MM.1S (cell line): Measurements from ENCODE around the gene S100A11.

Experiments
- DNase-seq: peaks from one replicate; pipeline ENCODE4 v3.0.0-alpha.2; 2015
- H2AFZ ChIP-seq: fragments of 300-600 bp; sonication (generic); 2 replicates; pipeline ENCODE4 v1.6.0; 2016; ENCODE audit warnings: antibody characterized with exemption, low read length
- H3F3A ChIP-seq: fragments of 300-600 bp; sonication (generic); 2 replicates; pipeline ENCODE4 v1.6.1; 2016; ENCODE audit warnings: mild to moderate bottlenecking, antibody characterized with exemption, low read length, moderate library complexity, mixed read lengths; ENCODE audit not compliant: insufficient read depth
- H3K27ac ChIP-seq: fragments of 300-600 bp; sonication (generic); 2 replicates; pipeline ENCODE4 v1.5.1; 2016; ENCODE audit warnings: mild to moderate bottlenecking, low read length
- H3K27me3 ChIP-seq: fragments of 300-600 bp; sonication (generic); replicated peaks from 2 replicates; pipeline ENCODE4 v1.6.0; 2016; ENCODE audit warnings: low read length; ENCODE audit not compliant: insufficient read depth
- H3K36me3 ChIP-seq: fragments of 300-600 bp; sonication (generic); replicated peaks from 2 replicates; pipeline ENCODE4 v1.6.1; 2016; ENCODE audit warnings: mild to moderate bottlenecking, low read length, mixed read lengths; ENCODE audit not compliant: insufficient read depth
- H3K4me1 ChIP-seq: fragments of 300-600 bp; sonication (generic); 2 replicates; pipeline ENCODE4 v1.6.1; 2016; ENCODE audit warnings: low read length, mixed read lengths
- H3K4me2 ChIP-seq: fragments of 300-600 bp; sonication (generic); 2 replicates; pipeline ENCODE4 v1.6.0; 2016; ENCODE audit warnings: low read depth, low read length
- H3K4me3 ChIP-seq: fragments of 300-600 bp; sonication (generic); 2 replicates; pipeline ENCODE4 v1.5.1; 2016; ENCODE audit warnings: low read length, mixed read lengths
- H3K79me2 ChIP-seq: fragments of 300-600 bp; sonication (generic); 2 replicates; pipeline ENCODE4 v1.6.1; 2016; ENCODE audit warnings: mixed run types, low read length, mixed read lengths
- H3K9ac ChIP-seq: fragments of 300-600 bp; sonication (generic); 2 replicates; pipeline ENCODE4 v1.6.1; 2016; ENCODE audit warnings: low read length, mixed read lengths
- H3K9me2 ChIP-seq: fragments of 300-600 bp; sonication (generic); replicated peaks from 2 replicates; pipeline ENCODE4 v1.6.1; 2016; ENCODE audit warnings: mild to moderate bottlenecking, low read length, mixed read lengths; ENCODE audit not compliant: insufficient read depth
- H3K9me3 ChIP-seq: fragments of 300-600 bp; sonication (generic); replicated peaks from 2 replicates; pipeline ENCODE4 v1.6.1; 2016; ENCODE audit warnings: mild to moderate bottlenecking, low read length, mixed read lengths; ENCODE audit not compliant: insufficient read depth
- H4K20me1 ChIP-seq: fragments of 300-600 bp; sonication (generic); 2 replicates; pipeline ENCODE4 v1.6.1; 2016; ENCODE audit warnings: mild to moderate bottlenecking, low read length, moderate library complexity, mixed read lengths; ENCODE audit not compliant: insufficient read depth
- CTCF ChIP-seq: fragments of 300-600 bp; sonication (generic); IDR thresholded peaks from 2 replicates; pipeline ENCODE4 v1.5.1; 2016; ENCODE audit warnings: antibody characterized with exemption, low read length, mixed read lengths
- EZH2 ChIP-seq: fragments of 300-600 bp; sonication (generic); optimal IDR thresholded peaks from 2 replicates; pipeline ENCODE3; 2017; ENCODE audit warnings: low read depth, mild to moderate bottlenecking, antibody characterized with exemption, low read length, mixed read lengths
- EZH2phosphoT487 ChIP-seq: fragments of 300-600 bp; sonication (generic); IDR thresholded peaks from 2 replicates; pipeline ENCODE4 v1.6.1; 2018; ENCODE audit warnings: antibody characterized with exemption, low read length

S100A11 gene

GRCh38 chr1:152018537-152018936, 18.3 kb downstream of the S100A11 start:
- Histone ChIP-seq H3K9ac (no peak overlapping the region), H3K27me3 (no peaks in the 10 kb centered on the region), H3K4me2 (no peak overlapping the region), H3K4me3 (no peak overlapping the region), H3K36me3 (no peaks in the 10 kb centered on the region), H2AFZ (no peak overlapping the region), H4K20me1 (no peaks in the 10 kb centered on the region), H3K9me2 (no peaks in the 10 kb centered on the region), H3K9me3 (no peaks in the 10 kb centered on the region), H3K27ac (no peak overlapping the region), H3K79me2 (no peaks in the 10 kb centered on the region), H3K4me1 (peaks cover 7% of the 10 kb centered on the region; the same call in 1 of the 2 replicates), H3F3A (no peaks in the 10 kb centered on the region)
- TF ChIP-seq EZH2phosphoT487, result no peak
- peak; percentile 44 for TF ChIP-seq CTCF
- DNase-seq, result no peak

DNA sequence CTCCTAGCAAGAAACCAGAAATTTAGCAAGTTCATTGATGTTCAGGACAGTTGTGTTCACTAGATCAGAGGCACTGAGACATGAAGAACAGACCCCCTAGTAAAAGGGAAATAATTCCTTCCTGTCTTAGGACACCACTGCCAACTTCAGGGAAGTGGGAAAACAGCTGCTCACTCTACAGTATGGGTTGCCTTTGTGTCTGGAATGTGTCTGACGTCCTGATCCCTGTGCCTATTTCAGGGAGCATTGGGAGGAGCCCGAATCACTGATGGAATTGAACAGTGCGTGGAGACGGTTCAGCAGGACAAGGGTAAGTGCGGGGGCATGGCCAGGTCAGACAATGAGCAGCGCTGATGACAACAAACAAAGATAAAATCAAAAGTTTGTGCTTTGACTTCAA, 21.0 kb downstream of the S100A11 start:
- Histone ChIP-seq H3K9me3 (no peaks in the 10 kb centered on the region), H2AFZ (no peak overlapping the region), H3K9me2 (no peaks in the 10 kb centered on the region), H3K36me3 (no peaks in the 10 kb centered on the region), H3K4me3 (no peak overlapping the region), H3K79me2 (no peaks in the 10 kb centered on the region), H3K4me2 (no peak overlapping the region), H3K4me1 (peaks cover 4% of the 10 kb centered on the region; the same call in 1 of the 2 replicates), H4K20me1 (no peaks in the 10 kb centered on the region), H3K27me3 (no peaks in the 10 kb centered on the region), H3K9ac (no peak overlapping the region), H3K27ac (no peak overlapping the region), H3F3A (no peaks in the 10 kb centered on the region)
- no peak for TF ChIP-seq EZH2phosphoT487
- no peak for TF ChIP-seq CTCF
- no peak for TF ChIP-seq EZH2
- no peak for DNase-seq

GRCh38 chr1:152014943-152015342, 21.9 kb downstream of the S100A11 start:
- H3K4me1 ChIP-seq, result no peaks in the 10 kb centered on the region
- H2AFZ ChIP-seq, result no peak overlapping the region
- no peak overlapping the region for H3K4me3 ChIP-seq
- no peaks in the 10 kb centered on the region for H3F3A ChIP-seq
- TF ChIP-seq CTCF (no peak), EZH2 (no peak), EZH2phosphoT487 (no peak)
- H4K20me1 ChIP-seq, result no peaks in the 10 kb centered on the region
- H3K79me2 ChIP-seq, result no peaks in the 10 kb centered on the region
- no peaks in the 10 kb centered on the region for H3K9me3 ChIP-seq
- H3K27ac ChIP-seq, result no peak overlapping the region
- no peaks in the 10 kb centered on the region for H3K36me3 ChIP-seq
- H3K27me3 ChIP-seq, result no peaks in the 10 kb centered on the region
- H3K4me2 ChIP-seq, result no peak overlapping the region
- no peak overlapping the region for H3K9ac ChIP-seq
- no peak for DNase-seq
- H3K9me2 ChIP-seq, result no peaks in the 10 kb centered on the region
